Neutrophil (primary cell): Measurements from ENCODE around the gene RGS17.

Source experiments
- H3K27ac ChIP-seq: fragments of 200-600 bp; sonication (generic); 2 replicates; pipeline ENCODE4 v1.5.1; 2016; ENCODE audit warnings: mild to moderate bottlenecking, moderate library complexity
- H3K27me3 ChIP-seq: fragments of 200-600 bp; sonication (generic); 2 replicates; pipeline ENCODE4 v1.6.0; 2016; ENCODE audit warnings: mild to moderate bottlenecking
- H3K36me3 ChIP-seq: fragments of 200-600 bp; sonication (generic); 2 replicates; pipeline ENCODE4 v1.5.1; 2017
- H3K4me1 ChIP-seq, 2 experiments: fragments of 200-600 bp in 1 of 2; sonication (generic) in 1 of 2; 1 replicate in 1 of 2; 2 replicates in 1 of 2; pipeline versions ENCODE4 v1.5.1 to v1.6.1; 2013 to 2016; ENCODE audit warnings: low read depth in 1 of 2, low read length in 1 of 2, mild to moderate bottlenecking in 1 of 2, moderate library complexity in 1 of 2; ENCODE audit not compliant: control insufficient read depth in 1 of 2, insufficient read depth in 1 of 2
- H3K4me3 ChIP-seq, 2 experiments: fragments of 200-600 bp in 1 of 2; sonication (generic) in 1 of 2; 1 replicate in 1 of 2; 2 replicates in 1 of 2; pipeline ENCODE4 v1.5.1; 2013 to 2016; ENCODE audit warnings: low read depth in 1 of 2, low read length in 1 of 2, mild to moderate bottlenecking in 1 of 2, moderate library complexity in 1 of 2
- H3K9me3 ChIP-seq: fragments of 200-600 bp; sonication (generic); 2 replicates; pipeline ENCODE4 v1.5.1; 2016
- TF ChIP-seq, protein P1 (sequence below): fragments of 200-600 bp; sonication (generic); IDR thresholded peaks from 2 replicates; pipeline ENCODE4 v1.5.1; 2016; ENCODE audit warnings: antibody characterized with exemption

Gene RGS17

DNA sequence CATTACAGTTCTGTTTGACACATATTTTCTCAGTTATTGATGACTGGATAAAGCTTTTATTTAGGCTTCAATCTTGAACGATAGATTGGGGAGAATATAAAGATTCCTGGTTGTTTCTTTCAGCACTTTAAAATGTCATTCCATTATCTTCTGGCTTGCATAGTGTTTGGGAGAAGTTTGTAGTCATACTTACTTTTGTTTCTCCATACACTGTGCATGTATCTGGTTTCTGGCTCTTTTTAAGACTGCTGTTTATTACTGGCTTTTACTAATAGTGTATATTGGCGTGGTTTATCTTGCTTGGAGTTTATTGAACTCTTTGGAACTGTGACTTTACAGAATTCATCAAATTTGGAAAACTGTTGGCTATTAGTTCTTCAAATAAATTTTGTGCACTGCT is 49.2 kb downstream of the RGS17 start:
- TF ChIP-seq, protein P1, sequence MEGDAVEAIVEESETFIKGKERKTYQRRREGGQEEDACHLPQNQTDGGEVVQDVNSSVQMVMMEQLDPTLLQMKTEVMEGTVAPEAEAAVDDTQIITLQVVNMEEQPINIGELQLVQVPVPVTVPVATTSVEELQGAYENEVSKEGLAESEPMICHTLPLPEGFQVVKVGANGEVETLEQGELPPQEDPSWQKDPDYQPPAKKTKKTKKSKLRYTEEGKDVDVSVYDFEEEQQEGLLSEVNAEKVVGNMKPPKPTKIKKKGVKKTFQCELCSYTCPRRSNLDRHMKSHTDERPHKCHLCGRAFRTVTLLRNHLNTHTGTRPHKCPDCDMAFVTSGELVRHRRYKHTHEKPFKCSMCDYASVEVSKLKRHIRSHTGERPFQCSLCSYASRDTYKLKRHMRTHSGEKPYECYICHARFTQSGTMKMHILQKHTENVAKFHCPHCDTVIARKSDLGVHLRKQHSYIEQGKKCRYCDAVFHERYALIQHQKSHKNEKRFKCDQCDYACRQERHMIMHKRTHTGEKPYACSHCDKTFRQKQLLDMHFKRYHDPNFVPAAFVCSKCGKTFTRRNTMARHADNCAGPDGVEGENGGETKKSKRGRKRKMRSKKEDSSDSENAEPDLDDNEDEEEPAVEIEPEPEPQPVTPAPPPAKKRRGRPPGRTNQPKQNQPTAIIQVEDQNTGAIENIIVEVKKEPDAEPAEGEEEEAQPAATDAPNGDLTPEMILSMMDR: no peak
- Histone ChIP-seq H3K4me3 (no peak overlapping the region), H3K36me3 (no peaks in the 10 kb centered on the region), H3K4me1 (no peaks in the 10 kb centered on the region), H3K27ac (no peak overlapping the region), H3K27me3 (no peaks in the 10 kb centered on the region), H3K9me3 (no peaks in the 10 kb centered on the region)

DNA sequence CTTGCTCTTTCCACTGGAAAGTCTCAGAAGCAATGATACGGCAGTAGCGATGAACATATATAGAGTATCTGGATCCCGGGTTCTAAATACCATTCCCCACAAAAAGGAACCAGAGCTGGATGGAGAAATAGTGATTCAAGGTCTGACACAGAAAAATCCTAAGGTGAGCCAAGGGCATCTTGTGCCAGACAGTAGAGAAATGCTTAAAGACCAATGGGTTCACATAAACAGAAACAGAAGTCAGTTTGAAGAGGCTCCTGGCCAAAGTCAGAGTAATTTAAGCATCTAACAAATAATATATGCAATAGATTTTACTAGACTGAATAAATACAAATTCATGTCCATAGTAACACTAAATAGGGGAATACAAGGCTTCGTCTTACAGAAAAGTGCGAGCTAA is 54.7 kb downstream of the RGS17 start:
- H3K36me3 ChIP-seq: no peaks in the 10 kb centered on the region
- H3K9me3 ChIP-seq: no peaks in the 10 kb centered on the region
- TF ChIP-seq, protein P1: no peak
- no peaks in the 10 kb centered on the region for H3K27me3 ChIP-seq
- H3K27ac ChIP-seq: no peak overlapping the region
- H3K4me3 ChIP-seq: no peak overlapping the region
- H3K4me1 ChIP-seq: no peaks in the 10 kb centered on the region

DNA sequence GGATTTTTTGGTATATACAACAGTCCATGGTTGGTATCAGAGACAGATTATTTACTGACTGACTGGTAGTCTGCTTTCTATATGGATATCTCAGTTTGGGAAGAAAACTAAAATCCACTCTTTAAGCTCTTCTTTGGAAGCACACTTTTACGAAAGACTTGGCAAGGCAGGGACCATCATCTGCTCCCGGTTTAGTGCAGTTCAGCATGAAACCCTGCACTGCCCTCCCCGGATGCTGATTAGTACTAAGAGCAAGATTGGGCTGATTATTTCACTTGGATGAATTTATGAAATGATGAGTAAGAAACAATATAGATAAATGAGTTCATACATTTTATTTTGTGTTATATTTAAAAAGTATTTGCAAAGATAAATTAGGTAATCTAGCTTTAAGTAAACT is 56.3 kb downstream of the RGS17 start:
- Histone ChIP-seq H3K27ac (no peak overlapping the region), H3K4me1 (no peaks in the 10 kb centered on the region), H3K36me3 (no peaks in the 10 kb centered on the region), H3K27me3 (no peaks in the 10 kb centered on the region), H3K4me3 (no peak overlapping the region), H3K9me3 (no peaks in the 10 kb centered on the region)
- TF ChIP-seq, protein P1: no peak

DNA sequence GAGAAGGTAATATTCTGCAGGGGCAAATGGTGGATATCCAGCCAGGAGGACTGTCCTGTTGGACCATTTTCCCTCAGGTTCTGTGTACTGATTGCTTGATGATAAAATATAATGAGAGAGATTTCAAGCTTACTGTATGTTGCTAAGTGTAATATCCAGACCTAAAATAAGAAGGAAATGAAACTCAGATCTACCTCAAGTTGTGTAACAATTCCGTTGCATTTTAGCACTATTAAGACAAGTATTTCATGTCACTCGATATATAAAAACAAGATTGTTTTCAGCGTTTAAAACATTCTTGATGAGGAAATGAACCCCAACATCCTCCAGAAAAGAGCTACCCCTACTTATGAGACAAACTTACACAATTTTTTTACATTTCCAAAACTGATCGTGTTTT is 57.2 kb downstream of the RGS17 start:
- Histone ChIP-seq H3K9me3 (no peaks in the 10 kb centered on the region), H3K27ac (no peak overlapping the region), H3K4me3 (no peak overlapping the region), H3K4me1 (no peaks in the 10 kb centered on the region), H3K27me3 (no peaks in the 10 kb centered on the region), H3K36me3 (no peaks in the 10 kb centered on the region)
- TF ChIP-seq, protein P1: no peak

DNA sequence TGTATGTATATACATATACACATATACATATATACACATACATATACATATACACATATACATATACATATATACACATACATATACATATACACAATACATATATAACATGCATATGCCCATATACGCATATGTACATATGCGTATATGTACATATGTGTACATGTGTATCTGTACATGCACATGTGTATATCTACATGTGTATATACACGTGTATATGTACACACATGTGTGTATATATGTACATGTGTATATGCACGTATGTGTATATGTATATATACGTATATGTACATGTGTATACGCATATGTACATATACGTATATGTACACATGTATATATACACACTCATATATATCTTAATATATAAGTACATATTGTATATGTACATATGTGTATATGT is 60.3 kb downstream of the RGS17 start:
- Histone ChIP-seq H3K4me3 (no peak overlapping the region), H3K4me1 (no peaks in the 10 kb centered on the region), H3K27ac (no peak overlapping the region), H3K9me3 (no peaks in the 10 kb centered on the region), H3K27me3 (no peaks in the 10 kb centered on the region), H3K36me3 (no peaks in the 10 kb centered on the region)
- TF ChIP-seq, protein P1: no peak

DNA sequence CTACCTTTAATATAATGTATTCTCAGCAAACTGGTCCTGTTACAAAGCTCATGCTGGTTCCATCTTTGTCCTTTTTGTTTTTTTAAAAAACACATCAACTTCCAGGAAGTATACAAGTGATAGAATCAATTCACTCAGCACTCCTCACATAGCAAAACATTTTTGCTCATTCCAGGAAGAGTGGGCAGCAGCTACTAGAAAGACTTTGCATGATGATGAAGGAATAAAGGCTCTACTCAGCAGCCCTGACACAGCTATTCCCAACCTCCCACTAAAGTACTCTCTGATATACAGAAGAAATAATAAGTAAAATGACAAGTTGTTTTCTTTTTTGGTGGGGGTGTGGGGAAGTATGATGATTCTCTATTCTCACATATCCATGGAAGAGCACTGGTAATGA is 61.2 kb downstream of the RGS17 start:
- H3K4me1 ChIP-seq: no peaks in the 10 kb centered on the region
- TF ChIP-seq, protein P1: no peak
- H3K4me3 ChIP-seq: no peak overlapping the region
- H3K9me3 ChIP-seq: no peaks in the 10 kb centered on the region
- H3K27me3 ChIP-seq: no peaks in the 10 kb centered on the region
- no peaks in the 10 kb centered on the region for H3K36me3 ChIP-seq
- H3K27ac ChIP-seq: no peak overlapping the region
